ENCODE data around the gene ANKRD11.

The ANKRD11 gene

DNA sequence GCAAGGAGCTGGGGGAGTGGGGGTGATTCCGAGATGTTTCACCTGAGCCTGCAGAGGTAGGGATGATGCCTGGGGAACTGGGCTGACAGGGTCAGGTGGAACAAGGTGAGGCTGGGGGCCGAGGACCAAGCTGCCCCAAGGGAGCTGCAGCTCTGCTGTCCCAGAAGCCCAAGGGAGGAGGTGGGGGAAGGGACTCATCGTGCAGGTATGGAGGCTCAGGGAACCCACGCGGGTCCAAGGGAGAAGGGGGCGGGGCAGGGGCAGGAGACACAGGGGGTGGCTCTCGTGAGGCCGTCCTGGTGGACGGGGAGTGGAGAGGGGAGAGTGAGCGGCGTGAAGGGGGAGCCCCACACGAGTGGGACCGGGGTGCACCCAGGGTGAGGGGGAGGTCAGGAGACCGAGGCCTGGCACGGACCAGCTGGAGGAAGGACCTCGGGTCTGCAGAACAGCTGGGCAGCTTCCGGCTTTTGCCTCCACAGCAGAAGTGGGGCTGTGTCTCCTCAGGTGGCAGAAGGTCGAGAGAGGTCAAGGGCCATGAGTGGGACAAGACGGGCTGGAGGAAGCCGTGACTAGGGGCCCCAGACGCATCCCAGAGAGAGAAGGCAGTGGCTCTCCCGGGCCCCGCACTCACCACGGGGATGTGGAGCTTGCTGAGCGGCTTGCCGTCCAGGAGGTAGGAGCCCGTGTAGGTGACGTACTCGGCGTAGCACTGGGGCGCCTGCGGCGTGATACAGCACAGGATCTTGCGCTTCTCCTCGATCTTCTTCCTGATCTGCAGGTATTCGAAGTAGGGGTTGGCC is 211.7 kb downstream of the ANKRD11 start:
- TF ChIP-seq FOXP2 (optimal IDR thresholded peaks at IDR 0.05; ENCODE audit: borderline replicate concordance, extremely low read depth, extremely low read length, insufficient read depth): no peak
- TF ChIP-seq REST (IDR thresholded peaks at IDR 0.05; ENCODE audit: insufficient read depth in 1 of 2, low read depth in 2 of 2, low read length in 2 of 2): no peak
- no peak for TF ChIP-seq POLR2AphosphoS5 (IDR thresholded peaks at IDR 0.05; ENCODE audit: low read depth, low read length)

DNA sequence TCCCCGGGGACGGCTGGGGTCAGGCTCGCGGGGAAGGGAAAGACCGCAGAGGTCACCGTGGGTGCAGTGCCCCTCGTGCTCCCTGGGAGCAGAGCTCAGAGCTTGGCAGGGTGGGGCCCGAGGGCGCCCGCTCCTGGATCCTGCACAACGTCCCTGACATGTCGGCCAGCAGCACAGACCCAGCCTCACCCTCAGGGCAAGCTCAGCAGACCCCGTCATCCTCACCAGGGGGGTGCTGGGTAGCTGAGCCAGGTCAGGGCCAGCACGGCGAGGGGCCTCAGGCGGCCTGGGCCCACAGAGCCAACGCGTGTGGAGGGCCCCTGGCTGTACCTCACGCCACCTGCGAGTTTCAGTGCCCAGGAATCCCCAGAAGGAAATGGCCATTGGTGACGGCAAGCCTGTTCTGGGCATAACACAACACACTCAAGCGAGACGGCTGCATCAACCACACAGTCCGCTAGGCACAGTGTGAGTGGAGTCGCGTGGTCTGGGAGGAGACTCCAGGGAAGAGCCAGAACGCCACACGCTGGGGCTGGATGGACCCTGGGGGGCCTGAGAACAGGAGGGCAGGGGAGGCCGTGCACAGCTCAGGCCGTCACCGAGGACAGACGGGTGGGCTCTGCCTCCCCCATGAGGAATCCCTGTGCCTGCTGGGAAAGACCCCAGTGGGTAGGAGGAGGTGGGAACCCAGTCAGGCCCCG is 212.6 kb downstream of the ANKRD11 start:
- no peak for TF ChIP-seq REST (IDR thresholded peaks at IDR 0.05; ENCODE audit: insufficient read depth in 1 of 2, low read depth in 2 of 2, low read length in 2 of 2)

DNA sequence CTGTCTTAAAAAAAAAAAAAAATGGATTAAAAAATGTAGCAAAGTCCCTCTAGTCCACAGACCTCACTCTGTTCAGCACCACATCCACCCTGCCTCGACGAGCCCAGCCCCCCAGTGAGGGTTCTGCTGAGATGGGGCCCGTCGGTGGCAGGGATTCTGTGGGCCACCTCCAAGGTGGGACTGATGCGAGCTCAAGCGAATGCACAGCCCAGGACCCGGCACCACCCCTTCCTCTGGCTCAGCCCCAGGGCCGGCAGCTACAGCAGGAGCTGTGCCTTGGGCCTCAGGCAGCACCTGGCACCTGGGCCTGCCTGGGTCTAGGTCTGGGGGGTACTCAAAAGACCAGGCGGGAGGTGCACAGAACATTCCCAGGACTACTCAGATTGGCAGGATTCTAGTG is 213.3 kb downstream of the ANKRD11 start:
- TF ChIP-seq POLR2AphosphoS5 (IDR thresholded peaks at IDR 0.05; ENCODE audit: low read depth, low read length): no peak
- TF ChIP-seq REST (IDR thresholded peaks at IDR 0.05; ENCODE audit: insufficient read depth in 1 of 2, low read depth in 2 of 2, low read length in 2 of 2): no peak
- no peak for TF ChIP-seq FOXP2 (optimal IDR thresholded peaks at IDR 0.05; ENCODE audit: borderline replicate concordance, extremely low read depth, extremely low read length, insufficient read depth)
- TF ChIP-seq TAF1 (IDR thresholded peaks at IDR 0.05; ENCODE audit: borderline replicate concordance, insufficient read depth, low read length): no peak
- no peak for TF ChIP-seq SIN3A (IDR thresholded peaks at IDR 0.05; ENCODE audit: borderline replicate concordance, insufficient read depth, low read length)

DNA sequence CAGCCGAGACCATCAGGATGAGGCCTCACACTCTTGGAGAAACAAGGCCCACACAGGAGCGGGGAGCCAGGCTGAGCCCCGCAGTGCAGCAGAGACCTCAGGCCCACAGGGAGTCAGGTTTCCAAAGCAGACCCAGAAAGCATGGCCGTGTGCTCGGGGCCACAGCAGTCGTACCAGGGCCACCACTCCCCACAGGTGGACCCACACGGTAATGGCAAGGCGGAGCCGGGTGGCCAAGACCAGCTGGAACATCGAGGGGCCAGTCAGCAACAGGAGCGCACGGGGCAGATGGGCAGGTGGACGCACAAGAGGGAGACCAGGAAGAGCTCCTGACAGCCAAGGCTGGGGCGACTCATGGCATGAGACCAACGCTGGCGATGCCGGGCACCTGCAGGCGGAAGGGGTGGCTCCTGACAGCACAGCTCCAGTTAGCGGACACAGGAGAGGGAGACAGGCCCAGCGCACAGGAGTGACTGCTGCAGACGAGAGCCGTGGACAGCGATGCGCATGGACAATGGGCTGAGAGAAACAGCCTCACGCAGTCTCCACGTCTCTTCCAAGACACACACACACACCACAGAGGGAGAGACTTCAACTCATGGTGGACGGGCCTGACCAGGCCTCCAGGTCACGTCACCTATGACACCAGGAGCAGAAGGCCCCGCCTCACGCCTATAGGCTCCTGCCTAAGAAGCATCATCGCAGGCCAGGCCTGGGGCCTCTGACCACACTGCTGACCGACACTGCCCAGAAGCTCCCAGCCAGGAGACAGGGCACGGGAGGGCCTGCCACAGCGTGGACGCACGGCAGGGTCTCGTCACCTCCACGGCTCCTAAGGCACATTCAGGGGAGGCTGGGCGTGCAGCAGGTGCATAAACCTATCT is 214.3 kb downstream of the ANKRD11 start:
- TF ChIP-seq FOXP2 (optimal IDR thresholded peaks at IDR 0.05; ENCODE audit: borderline replicate concordance, extremely low read depth, extremely low read length, insufficient read depth) (no peak), POLR2AphosphoS5 (IDR thresholded peaks at IDR 0.05; ENCODE audit: low read depth, low read length) (no peak)

GRCh38 chr16:89275284-89275584 is 215.1 kb downstream of the ANKRD11 start:
- no peak for TF ChIP-seq FOXP2 (optimal IDR thresholded peaks at IDR 0.05; ENCODE audit: borderline replicate concordance, extremely low read depth, extremely low read length, insufficient read depth)
- no peak for TF ChIP-seq POLR2AphosphoS5 (IDR thresholded peaks at IDR 0.05; ENCODE audit: low read depth, low read length)
- no peak for TF ChIP-seq REST (IDR thresholded peaks at IDR 0.05; ENCODE audit: insufficient read depth in 1 of 2, low read depth in 2 of 2, low read length in 2 of 2)
- TF ChIP-seq TAF1 (IDR thresholded peaks at IDR 0.05; ENCODE audit: borderline replicate concordance, insufficient read depth, low read length): no peak
- no peak for TF ChIP-seq SIN3A (IDR thresholded peaks at IDR 0.05; ENCODE audit: borderline replicate concordance, insufficient read depth, low read length)
